WI38 (cell line): ENCODE results near the gene RGCC.

Experiments
- H3K4me3 ChIP-seq: 2 replicates; pipeline ENCODE4 v1.5.1; 2011; ENCODE audit warnings: low read depth, mild to moderate bottlenecking, control low read depth, low read length
- CTCF ChIP-seq: IDR thresholded peaks from 2 replicates; pipeline ENCODE4 v1.5.1; 2012; ENCODE audit warnings: low read depth, mild to moderate bottlenecking, control low read depth, low read length

Gene RGCC

GRCh38 chr13:41460930-41461329, 3.6 kb downstream of the RGCC start:
- H3K4me3 ChIP-seq, result peak overlapping the region; percentile 94
- TF ChIP-seq CTCF, result no peak

GRCh38 chr13:41461527-41462139, 4.3 kb downstream of the RGCC start:
- H3K4me3 ChIP-seq, result peak overlapping the region; percentile 8
- no peak for TF ChIP-seq CTCF

- TF ChIP-seq CTCF, result no peak
- no peak overlapping the region for H3K4me3 ChIP-seq
Measured at GRCh38 chr13:41462427-41462826, 5.1 kb downstream of the RGCC start.

GRCh38 chr13:41463838-41464602, 6.7 kb downstream of the RGCC start:
- no peak overlapping the region for H3K4me3 ChIP-seq
- no peak for TF ChIP-seq CTCF

- no peak overlapping the region for H3K4me3 ChIP-seq
- no peak for TF ChIP-seq CTCF
Measured at GRCh38 chr13:41465241-41465847, 8.0 kb downstream of the RGCC start.

GRCh38 chr13:41465898-41466320, 8.6 kb downstream of the RGCC start:
- H3K4me3 ChIP-seq, result no peak overlapping the region
- no peak for TF ChIP-seq CTCF

GRCh38 chr13:41467425-41467945, 10.1 kb downstream of the RGCC start:
- no peak for TF ChIP-seq CTCF
- no peak overlapping the region for H3K4me3 ChIP-seq
